Endodermal cell (in vitro differentiated cells): Measurements from ENCODE around the gene LGI2. TPM values are rescaled to one million over a fixed set of nuclear protein-coding genes. Genes with fewer than 3 reads are reported as not detected.

ENCODE experiments used
- DNase-seq: peaks from one replicate; pipeline ENCODE4 v3.0.0-alpha.2; 2017
- H3K27ac ChIP-seq: 2 replicates; pipeline ENCODE4 v1.5.1; 2013; ENCODE audit warnings: mild to moderate bottlenecking, low read depth, low read length, moderate library complexity
- H3K27me3 ChIP-seq: 2 replicates; pipeline ENCODE4 v1.6.1; 2013; ENCODE audit warnings: mild to moderate bottlenecking, low read length, moderate library complexity; ENCODE audit not compliant: insufficient read depth, control insufficient read depth, poor library complexity, severe bottlenecking
- H3K36me3 ChIP-seq: 2 replicates; pipeline ENCODE4 v1.7.0; 2013; ENCODE audit warnings: mild to moderate bottlenecking, low read length, moderate library complexity; ENCODE audit not compliant: control insufficient read depth, insufficient read depth
- H3K4me1 ChIP-seq: one replicate; pipeline ENCODE4 v1.7.0; 2013; ENCODE audit warnings: low read length; ENCODE audit not compliant: control insufficient read depth, insufficient read depth
- H3K4me3 ChIP-seq: 2 replicates; pipeline ENCODE4 v1.5.1; 2013; ENCODE audit warnings: mild to moderate bottlenecking, low read length, moderate library complexity
- H3K9ac ChIP-seq: 2 replicates; pipeline ENCODE4 v1.6.1; 2013; ENCODE audit warnings: mild to moderate bottlenecking, low read length, moderate library complexity; ENCODE audit not compliant: poor library complexity, severe bottlenecking; ENCODE audit errors: extremely low read depth
- H3K9me3 ChIP-seq: 2 replicates; pipeline ENCODE4 v1.6.1; 2013; ENCODE audit warnings: mild to moderate bottlenecking, low read length, moderate library complexity; ENCODE audit not compliant: control insufficient read depth
- H3K27ac Mint-ChIP-seq: 2 replicates; pipeline ENCODE4 v1.8.0; 2020; ENCODE audit warnings: mixed read lengths
- H3K27me3 Mint-ChIP-seq: 2 replicates; pipeline ENCODE4 v1.8.0; 2021; ENCODE audit warnings: mild to moderate bottlenecking, mixed read lengths; ENCODE audit not compliant: insufficient read depth
- H3K36me3 Mint-ChIP-seq: 2 replicates; pipeline ENCODE4 v1.8.0; 2020; ENCODE audit warnings: low read depth, mixed read lengths
- H3K4me1 Mint-ChIP-seq: 2 replicates; pipeline ENCODE4 v1.8.0; 2020; ENCODE audit warnings: mixed read lengths
- H3K4me3 Mint-ChIP-seq: 2 replicates; pipeline ENCODE4 v1.8.0; 2020; ENCODE audit warnings: mild to moderate bottlenecking, moderate library complexity, mixed read lengths
- H3K9me3 Mint-ChIP-seq: 2 replicates; pipeline ENCODE4 v1.8.0; 2020; ENCODE audit warnings: mild to moderate bottlenecking, mixed read lengths
- CTCF ChIP-seq: fragments of 200-600 bp; sonication (generic); conservative IDR thresholded peaks from 2 replicates; pipeline ENCODE4 v1.5.0; 2021; ENCODE audit warnings: antibody characterized with exemption, mild to moderate bottlenecking
- WGBS, 2 experiments: methylation state at CpG; one replicate each; pipeline versions ENCODE4 v1.1.5 to v1.1.7; 2013; ENCODE audit warnings: missing lambda C conversion rate in 2 of 2, mixed read lengths in 1 of 2; ENCODE audit not compliant: insufficient coverage in 1 of 2, insufficient read length in 1 of 2; 5-methylcytosine and 5-hydroxymethylcytosine counted together
- total RNA-seq, 2 donors: library from RNA; stranded (reverse); fragmentation: NEBNext Ultra II Directional in 1 of 2; extraction: Animal tissue kit (Norgen Biotek cat#: 25700) in 1 of 2; gene quantifications; 2 replicates in 1 of 2; 3 replicates in 1 of 2; pipeline ENCODE4 v1.2.1, GENCODE V29; 2021

The LGI2 gene
- total RNA-seq, 2 donors from 2014 or later = 6.5 to 15.9 TPM

GRCh38 chr4:25076625-25077398 is 46.1 kb upstream of the LGI2 start:
- H3K4me1 ChIP-seq = peaks cover 17% of the 10 kb centered on the region
- no peak for DNase-seq
- H3K9me3 Mint-ChIP-seq = peaks cover 38% of the 10 kb centered on the region
- no peak overlapping the region for H3K4me3 Mint-ChIP-seq
- peaks cover 40% of the 10 kb centered on the region for H3K9me3 ChIP-seq
- peaks cover 1% of the 10 kb centered on the region for H3K27me3 Mint-ChIP-seq
- peaks cover 35% of the 10 kb centered on the region for H3K4me1 Mint-ChIP-seq
- H3K9ac ChIP-seq = no peak overlapping the region
- no peaks in the 10 kb centered on the region for H3K36me3 ChIP-seq
- peaks cover 4% of the 10 kb centered on the region for H3K36me3 Mint-ChIP-seq
- no peaks in the 10 kb centered on the region for H3K27me3 ChIP-seq
- TF ChIP-seq CTCF = no peak
- WGBS, 2 experiments = 90 to 100% methylated on average over 1 to 3 of the region's 3 CpGs
- H3K27ac Mint-ChIP-seq = peak overlapping the region; percentile 59
- no peak overlapping the region for H3K27ac ChIP-seq
- no peak overlapping the region for H3K4me3 ChIP-seq

GRCh38 chr4:25075851-25076250 is 45.1 kb upstream of the LGI2 start:
- H3K9ac ChIP-seq = no peak overlapping the region
- H3K9me3 ChIP-seq = peaks cover 45% of the 10 kb centered on the region
- H3K4me3 ChIP-seq = no peak overlapping the region
- no peak overlapping the region for H3K27ac ChIP-seq
- H3K27me3 ChIP-seq = no peaks in the 10 kb centered on the region
- H3K9me3 Mint-ChIP-seq = peaks cover 37% of the 10 kb centered on the region
- no peak overlapping the region for H3K4me3 Mint-ChIP-seq
- H3K4me1 Mint-ChIP-seq = peaks cover 34% of the 10 kb centered on the region
- peaks cover 13% of the 10 kb centered on the region for H3K4me1 ChIP-seq
- no peaks in the 10 kb centered on the region for H3K36me3 ChIP-seq
- DNase-seq = no peak
- H3K27ac Mint-ChIP-seq = no peak overlapping the region
- H3K27me3 Mint-ChIP-seq = peaks cover 1% of the 10 kb centered on the region
- peaks cover 4% of the 10 kb centered on the region for H3K36me3 Mint-ChIP-seq
- WGBS, 2 experiments = 78 to 88% methylated on average over 1 to 4 of the region's 4 CpGs
- TF ChIP-seq CTCF = no peak

- no peak for TF ChIP-seq CTCF
- peaks cover 12% of the 10 kb centered on the region for H3K4me1 ChIP-seq
- no peak overlapping the region for H3K4me3 ChIP-seq
- WGBS, 2 experiments = 87 to 91% methylated on average over 11 of the region's 11 CpGs
- DNase-seq = peak; percentile 63
- H3K9me3 ChIP-seq = peaks cover 45% of the 10 kb centered on the region
- Mint-ChIP-seq H3K27ac (no peak overlapping the region), H3K4me3 (no peak overlapping the region), H3K27me3 (peaks cover 1% of the 10 kb centered on the region), H3K36me3 (peaks cover 4% of the 10 kb centered on the region), H3K9me3 (peaks cover 37% of the 10 kb centered on the region), H3K4me1 (peaks cover 39% of the 10 kb centered on the region)
- no peaks in the 10 kb centered on the region for H3K36me3 ChIP-seq
- no peak overlapping the region for H3K27ac ChIP-seq
- H3K27me3 ChIP-seq = no peaks in the 10 kb centered on the region
- H3K9ac ChIP-seq = no peak overlapping the region
Measured at GRCh38 chr4:25075129-25075528, 44.4 kb upstream of the LGI2 start.
